NCI-H510A treated with DMSO at 0.1 percent for 48 hours (cell line): Measurements from ENCODE around the gene TBX21.
"Not testable (repeated sequence)": the region's sequence is repeated elsewhere in the genome, so short reads cannot be mapped to it uniquely, and the experiment has no call there.

ENCODE experiments used
- DNase-seq: peaks from one replicate; lab custom pipeline; 2025; lab: John Stamatoyannopoulos, UW

Gene TBX21

DNA sequence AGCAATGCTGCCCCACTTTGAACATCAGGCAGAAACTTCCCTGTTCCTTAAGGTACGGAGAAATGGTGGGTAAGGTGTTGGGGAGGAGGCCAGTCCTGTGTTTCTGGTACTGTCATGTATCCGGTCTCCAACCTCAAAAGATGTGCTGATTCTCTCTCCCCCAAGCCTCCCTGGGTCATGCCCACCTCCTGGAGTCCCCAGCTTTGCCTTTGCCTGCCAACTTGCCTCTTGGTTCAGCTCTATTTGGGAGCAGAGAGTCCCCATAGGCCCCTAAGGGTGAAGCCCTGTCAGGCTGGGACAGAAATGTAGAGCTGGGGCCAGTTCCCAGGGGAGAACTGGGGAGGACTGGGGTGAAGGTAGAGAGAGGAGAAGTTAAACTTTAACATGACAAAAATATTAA lies 1.6 kb upstream of the TBX21 start:
- no peak for DNase-seq

DNA sequence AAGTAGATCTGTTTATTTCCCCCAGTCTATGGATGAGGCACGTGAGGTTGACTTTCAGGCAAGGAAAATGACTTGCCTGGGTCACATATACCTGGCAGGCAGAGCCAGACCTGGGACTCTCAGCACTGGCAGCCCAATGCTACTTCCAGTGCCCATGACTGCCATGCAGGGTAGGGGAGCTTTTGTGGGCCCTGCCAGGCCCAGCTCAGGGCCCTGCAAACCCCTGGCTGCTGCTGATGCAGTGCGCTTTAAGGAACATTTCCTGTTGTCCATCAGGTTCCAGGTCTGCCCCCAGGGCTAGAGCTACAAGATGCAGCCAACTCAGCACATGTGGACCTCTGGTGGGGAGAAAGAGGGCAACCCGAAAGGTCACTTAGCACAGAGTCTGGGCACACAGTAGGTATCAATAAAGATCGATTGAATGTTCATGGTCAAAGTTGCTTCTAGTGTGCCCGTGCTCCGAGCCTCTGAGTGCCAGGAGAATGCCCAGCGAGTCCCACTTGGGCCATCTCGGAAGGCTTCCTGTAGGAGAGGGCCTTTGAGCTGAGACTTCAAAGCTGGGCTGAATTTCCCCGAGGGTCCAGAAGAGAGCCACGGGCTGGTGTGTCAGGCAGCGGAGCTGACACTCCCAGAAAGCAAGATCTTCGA lies 513 bp upstream of the TBX21 start:
- no peak for DNase-seq

DNA sequence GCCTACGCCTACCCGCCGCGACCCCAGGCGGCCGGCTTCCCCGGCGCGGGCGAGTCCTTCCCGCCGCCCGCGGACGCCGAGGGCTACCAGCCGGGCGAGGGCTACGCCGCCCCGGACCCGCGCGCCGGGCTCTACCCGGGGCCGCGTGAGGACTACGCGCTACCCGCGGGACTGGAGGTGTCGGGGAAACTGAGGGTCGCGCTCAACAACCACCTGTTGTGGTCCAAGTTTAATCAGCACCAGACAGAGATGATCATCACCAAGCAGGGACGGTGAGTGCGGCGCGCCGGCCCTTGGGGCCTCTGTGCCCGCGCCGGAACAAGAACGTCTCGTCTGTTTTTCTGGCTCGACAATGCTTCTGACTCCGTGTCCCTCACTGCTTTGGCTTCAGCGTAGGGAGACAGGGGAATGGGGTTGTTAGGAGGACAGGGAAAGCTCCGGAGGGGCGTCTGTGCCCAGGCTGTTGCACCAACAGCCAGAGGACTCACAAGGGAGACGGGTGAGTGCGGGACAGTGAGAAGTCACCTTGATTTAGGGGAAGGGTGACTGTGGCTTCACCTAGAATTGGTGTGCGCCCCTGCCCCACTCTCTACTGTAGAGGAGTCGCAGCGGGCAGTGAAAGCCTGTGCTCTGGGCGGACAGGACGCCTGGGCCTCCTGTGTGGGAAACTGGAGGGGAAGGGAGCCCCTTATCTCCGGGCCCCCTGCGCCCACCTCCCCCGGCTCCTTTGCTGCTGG lies 806 bp downstream of the TBX21 start:
- no peak for DNase-seq

DNA sequence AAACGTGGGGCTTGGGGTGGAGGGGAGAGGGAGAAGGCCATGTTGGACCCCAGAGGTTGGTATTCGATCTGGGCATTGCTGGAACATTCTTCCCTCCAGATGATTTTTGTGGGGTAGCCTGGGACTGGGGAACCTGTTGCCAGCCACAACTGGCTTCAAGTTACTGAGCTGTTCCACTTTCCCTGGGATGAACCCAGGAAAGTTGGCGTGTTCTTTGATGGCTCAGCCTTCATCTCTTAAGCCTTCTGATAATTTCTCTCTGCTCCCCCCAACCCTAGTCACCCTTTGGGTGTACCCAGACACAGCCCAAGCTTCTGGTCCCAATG lies 2.1 kb downstream of the TBX21 start:
- no peak for DNase-seq

DNA sequence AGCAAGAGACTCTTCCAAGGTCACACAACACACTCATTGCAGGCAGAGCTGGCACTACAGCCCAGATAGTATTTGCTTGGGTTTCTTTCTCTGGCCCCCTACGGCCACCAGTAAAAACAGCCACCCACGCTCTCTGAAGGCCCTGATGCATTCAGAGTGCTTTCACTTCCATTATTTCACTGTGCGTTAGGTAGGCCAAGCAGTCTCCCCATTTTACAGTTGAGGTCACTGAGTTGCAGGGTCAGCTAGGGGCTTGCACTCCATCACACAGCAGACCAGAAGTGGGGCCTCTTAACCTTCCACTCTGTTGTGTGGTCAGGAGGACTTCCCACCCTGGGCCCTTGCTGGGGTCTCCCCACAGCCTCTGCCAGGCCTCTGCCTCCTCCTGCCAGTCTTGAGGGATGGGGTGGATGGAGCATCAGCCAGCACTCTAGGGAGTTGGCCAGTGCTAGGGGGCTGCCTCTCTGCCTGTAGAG lies 2.5 kb downstream of the TBX21 start:
- DNase-seq: no peak

DNA sequence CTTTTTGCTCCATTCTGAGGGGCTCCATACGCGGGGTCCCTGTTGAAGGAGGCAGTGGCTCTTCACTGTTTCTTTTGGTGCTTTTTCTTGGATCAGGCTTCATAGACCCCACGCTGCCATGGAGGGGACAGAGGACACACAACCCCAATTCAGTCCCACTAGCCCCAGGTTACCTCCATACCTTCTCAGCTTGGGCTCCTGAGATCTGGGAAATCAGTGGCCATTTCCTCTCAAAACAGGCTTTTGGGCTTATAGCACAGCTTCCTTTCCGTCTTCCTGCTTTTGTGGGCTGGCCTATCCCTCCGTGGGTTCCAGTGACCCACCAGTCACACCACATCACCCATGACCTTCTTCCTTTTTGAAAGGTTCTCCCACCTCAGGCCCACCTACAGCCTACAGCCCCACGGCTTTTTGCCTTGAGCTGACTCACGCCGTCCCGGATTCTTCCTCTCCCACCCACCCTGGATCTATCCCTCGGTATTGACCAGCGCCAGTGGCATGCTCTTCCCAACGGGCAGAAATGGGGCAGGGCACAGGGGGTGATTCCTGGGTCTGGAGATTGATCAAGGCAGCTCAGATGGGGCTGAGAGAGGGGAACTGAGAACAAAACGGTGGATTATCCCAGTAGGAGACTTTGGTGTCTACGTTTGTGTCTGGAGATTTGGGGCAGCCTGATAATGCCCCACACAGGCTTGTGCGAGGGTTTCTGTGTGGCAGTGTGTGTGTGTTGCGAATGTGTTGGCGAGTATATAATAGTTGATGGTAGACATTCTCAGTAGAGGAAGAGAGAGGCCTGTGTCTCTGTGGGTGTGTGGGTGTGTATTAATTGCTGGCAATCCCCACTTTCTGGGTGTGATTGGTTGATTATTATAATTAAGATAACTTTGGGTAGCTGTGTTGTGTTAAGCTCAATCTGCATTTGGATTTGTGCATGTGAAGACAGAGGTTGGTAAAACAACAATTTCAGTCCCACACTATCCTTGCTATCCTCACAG lies 3.8 kb downstream of the TBX21 start:
- no peak for DNase-seq

DNA sequence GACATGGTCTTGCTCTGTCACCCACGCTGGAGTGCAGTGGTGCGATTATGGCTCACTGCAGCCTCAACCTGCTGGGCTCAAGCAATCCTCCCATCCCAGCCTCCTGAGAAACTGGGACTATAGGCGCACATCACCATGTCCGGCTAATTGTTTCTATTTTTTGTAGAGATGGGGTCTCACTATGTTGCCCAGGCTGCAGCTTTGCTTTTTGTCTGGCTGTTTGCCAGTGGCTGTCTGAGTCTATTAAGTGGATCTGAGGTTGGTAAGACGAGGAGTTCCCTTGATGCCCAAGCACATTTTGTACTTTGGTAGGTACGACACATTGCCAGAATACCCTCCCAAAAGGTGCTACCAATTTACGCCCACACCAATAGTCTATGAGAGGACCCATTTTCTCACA lies 5.1 kb downstream of the TBX21 start:
- DNase-seq: no peak

DNA sequence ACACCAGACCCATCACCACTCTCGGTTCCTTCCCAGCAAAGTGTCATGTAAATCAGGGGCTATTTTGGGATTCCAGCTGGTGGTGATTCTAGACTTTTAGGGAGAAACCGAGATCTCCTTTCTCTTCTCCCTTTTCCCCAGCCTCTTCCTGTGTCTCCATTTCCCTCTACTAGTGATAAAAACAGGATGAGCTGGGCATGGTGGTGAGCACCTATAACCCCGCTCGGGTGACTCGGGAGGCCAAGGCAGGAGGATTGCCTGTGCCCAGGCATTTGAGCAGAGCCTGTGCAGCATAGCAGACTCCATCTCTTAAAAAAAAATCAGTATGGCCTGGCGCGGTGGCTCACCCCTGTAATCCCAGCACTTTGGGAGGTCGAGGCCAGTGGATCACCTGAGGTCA lies 6.1 kb downstream of the TBX21 start:
- DNase-seq: no peak

DNA sequence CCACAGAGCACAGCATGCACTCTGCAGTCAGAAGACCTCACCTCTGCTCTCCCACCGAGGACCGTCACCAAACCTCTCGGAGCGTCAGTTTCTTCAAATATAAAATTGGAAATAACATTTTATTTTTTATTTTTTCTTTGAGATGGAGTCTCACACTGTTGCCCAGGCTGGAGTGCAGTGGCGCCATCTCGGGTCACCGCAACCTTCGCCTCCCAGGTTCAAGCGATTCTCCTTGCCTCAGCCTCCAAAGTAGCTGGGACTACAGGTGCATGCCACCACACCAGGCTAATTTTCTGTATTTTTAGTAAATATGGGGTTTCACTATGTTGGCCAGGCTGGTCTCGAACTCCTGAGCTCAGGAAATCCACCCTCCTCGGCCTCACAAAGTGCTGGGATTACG lies 6.9 kb downstream of the TBX21 start:
- not testable (repeated sequence) for DNase-seq

DNA sequence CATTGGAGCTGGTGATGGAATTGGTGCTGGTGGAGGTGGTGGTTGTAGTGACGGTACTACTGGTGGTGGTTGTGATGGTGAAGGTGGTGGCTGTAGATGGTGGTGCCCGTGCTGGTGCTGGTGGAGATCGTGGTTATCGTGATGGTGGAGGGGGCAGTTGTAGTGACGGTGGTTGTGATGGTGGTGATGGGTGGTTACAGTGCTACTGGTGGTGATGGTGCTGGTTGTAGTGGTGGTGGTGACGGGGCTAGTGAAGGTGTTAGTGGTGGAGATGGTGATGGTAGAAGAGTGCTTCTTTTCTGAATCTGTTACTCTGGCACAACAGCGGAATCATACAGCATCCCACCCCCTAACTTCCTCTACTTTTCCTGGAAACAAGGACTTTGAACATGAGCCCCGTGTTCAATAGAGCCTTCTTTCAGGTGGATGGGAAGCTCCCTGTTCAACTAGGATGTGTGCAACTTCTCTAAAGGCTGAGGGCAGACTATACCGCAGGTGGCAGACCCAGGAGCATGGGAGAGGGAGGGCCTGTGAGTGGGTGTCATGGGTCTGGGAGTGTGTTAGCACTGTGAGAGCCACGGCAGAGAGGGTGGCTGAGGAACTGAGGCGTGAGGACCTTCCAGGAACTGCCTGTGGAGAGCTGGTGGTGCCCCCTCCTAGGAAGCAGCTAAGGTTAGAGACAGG lies 8.2 kb downstream of the TBX21 start:
- DNase-seq: no peak

DNA sequence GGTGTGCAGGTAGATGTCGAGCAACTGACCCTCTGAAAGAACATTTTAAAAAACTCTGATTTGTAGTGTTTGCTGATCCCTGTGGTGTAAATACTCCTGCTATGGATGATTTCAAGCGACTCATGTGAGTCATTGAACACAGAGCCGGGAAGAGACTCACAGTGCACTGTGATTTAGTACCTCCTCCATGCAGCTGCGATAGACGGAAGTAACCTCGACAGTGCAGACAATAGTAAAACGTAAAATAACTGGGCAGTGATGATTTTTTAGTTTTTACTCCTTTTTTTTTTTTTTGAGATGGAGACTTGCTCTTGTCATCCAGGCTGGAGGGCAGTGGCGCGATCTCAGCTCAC lies 8.7 kb downstream of the TBX21 start:
- no peak for DNase-seq

DNA sequence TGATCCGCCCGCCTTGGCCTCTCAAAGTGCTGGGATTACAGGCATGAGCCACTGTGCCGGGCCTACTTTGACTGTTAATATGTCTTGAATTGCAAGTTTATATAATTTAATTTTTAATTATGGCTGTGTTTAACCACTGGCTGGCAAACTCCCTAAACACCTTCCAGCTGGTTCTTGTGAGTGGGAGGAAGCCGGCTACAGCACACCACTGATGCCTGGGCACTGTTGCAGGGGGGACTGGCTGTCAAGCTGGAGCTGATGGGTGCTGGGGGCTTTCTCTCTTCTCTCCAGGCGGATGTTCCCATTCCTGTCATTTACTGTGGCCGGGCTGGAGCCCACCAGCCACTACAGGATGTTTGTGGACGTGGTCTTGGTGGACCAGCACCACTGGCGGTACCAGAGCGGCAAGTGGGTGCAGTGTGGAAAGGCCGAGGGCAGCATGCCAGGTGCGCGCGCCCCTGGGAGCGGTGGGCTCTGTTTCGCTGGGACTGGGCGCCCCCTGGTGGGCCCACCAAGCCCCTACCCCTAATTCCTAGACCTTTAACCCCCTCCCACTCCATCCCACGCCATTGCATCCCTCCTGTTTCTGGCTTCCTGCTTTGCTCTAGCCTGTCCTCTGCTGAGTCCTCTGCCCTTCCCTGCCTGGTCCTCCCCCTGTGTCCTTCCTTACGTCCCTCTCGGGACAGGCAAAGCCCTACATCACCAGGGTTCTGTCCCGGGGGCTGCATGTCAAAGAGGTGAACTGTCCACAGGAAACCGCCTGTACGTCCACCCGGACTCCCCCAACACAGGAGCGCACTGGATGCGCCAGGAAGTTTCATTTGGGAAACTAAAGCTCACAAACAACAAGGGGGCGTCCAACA lies 9.5 kb downstream of the TBX21 start:
- no peak for DNase-seq

DNA sequence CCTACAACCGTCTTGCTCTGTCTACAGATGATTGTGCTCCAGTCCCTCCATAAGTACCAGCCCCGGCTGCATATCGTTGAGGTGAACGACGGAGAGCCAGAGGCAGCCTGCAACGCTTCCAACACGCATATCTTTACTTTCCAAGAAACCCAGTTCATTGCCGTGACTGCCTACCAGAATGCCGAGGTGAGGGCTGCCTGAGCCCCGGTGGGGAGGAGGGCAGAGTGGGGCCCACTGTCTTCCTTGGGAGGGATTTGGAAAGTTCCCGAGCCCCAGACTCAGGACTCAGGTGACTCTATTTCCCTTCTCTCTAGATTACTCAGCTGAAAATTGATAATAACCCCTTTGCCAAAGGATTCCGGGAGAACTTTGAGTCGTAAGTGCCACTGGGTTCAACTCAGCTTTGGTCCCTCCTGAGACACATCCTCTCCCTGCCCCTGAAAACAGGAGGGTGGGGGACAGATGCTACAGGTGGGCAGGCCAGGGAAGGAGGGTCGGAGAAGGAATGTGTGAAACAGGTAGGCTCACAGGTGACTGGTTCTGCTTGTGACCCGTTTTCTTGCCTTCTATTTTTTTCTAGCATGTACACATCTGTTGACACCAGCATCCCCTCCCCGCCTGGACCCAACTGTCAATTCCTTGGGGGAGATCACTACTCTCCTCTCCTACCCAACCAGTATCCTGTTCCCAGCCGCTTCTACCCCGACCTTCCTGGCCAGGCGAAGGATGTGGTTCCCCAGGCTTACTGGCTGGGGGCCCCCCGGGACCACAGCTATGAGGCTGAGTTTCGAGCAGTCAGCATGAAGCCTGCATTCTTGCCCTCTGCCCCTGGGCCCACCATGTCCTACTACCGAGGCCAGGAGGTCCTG lies 11.4 kb downstream of the TBX21 start:
- DNase-seq: no peak

DNA sequence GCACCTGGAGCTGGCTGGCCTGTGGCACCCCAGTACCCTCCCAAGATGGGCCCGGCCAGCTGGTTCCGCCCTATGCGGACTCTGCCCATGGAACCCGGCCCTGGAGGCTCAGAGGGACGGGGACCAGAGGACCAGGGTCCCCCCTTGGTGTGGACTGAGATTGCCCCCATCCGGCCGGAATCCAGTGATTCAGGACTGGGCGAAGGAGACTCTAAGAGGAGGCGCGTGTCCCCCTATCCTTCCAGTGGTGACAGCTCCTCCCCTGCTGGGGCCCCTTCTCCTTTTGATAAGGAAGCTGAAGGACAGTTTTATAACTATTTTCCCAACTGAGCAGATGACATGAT lies 12.0 kb downstream of the TBX21 start:
- DNase-seq: no peak

DNA sequence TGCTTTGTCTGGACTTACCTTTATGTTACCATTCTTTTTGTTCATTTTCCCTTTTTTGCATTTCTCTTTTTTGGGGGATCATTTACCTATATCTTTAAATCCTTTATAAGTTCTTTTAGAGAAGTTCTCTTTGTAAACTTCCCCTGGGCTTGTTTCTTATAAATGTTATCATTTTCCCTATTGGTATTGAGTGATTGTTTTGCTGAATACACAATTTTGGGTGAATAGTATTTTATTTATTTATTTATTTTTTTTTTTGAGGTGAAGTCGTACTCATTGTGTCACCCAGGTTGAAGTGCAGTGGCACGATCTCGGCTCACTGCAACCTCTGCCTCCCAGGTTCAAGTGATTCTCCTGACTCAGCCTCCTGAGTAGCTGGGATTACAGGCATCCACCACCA lies 18.4 kb downstream of the TBX21 start:
- no peak for DNase-seq

DNA sequence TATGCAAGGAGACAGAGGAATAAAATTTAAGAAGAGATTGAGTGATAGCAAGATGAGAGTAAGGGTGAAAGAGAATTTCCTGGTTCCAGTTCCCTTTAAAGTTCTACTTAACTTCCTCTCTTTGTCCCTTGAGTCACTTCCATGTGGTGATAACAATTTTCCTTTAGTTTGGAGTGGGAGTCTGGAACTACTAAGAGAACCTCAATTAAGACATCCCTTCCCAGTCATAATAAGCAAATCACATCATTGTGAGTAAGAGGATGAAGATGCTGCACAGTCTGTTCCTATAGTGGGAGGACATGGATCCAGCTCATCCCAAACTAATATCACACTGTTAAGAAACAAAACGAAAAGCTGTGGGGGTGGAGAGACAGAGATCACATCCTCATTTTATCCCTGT lies 24.4 kb downstream of the TBX21 start:
- DNase-seq: no peak

DNA sequence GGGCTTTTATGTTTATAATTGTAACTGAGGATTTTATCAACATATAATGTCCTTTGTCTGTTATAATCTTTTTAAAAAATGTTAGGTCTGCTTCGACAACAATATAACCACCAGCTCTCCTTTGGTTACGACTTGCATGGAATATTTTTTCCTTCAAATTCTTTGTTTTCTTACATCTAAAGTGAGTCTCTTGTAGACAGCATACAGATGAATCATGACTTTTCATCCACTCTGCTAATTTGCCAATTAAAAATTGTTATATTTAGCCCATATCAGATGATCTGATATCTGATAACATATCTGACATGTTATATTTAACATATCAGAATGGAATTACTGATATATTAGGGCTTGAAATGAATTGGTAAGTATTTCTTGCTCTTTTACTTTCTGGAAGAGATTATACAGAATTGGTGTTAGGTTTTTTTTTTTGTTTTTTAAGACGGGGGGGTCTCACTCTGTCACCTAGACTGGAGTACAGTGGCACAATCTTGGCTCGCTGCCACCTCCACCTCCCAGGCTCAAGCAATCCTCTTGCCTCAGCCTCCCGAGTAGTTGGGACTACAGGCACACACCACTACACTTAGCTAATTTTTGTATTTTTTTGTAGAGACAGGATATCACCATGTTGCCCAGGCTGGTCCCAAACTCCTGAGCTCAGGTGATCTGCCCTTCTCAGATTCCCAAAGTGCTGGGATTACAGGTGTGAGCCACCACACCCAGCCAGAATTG lies 27.5 kb downstream of the TBX21 start:
- no peak for DNase-seq

DNA sequence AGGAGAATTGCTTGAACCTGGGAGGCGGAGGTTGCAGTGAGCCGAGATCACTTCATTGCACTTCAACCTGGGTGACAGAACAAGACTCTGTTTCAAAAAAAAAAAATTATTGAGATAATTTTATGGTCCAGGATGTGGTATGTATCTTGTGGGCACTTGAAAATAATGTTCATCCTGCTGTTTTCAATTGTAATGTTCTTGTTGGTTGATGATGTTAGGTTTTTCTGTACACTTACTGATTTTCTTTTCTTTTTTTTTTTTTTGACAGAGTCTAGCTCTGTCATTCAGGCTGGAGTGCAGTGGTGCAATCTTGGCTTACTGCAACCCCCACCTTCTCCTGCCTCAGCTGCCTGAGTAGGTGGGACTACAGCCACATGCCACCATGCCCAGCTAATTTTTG lies 29.7 kb downstream of the TBX21 start:
- no peak for DNase-seq

DNA sequence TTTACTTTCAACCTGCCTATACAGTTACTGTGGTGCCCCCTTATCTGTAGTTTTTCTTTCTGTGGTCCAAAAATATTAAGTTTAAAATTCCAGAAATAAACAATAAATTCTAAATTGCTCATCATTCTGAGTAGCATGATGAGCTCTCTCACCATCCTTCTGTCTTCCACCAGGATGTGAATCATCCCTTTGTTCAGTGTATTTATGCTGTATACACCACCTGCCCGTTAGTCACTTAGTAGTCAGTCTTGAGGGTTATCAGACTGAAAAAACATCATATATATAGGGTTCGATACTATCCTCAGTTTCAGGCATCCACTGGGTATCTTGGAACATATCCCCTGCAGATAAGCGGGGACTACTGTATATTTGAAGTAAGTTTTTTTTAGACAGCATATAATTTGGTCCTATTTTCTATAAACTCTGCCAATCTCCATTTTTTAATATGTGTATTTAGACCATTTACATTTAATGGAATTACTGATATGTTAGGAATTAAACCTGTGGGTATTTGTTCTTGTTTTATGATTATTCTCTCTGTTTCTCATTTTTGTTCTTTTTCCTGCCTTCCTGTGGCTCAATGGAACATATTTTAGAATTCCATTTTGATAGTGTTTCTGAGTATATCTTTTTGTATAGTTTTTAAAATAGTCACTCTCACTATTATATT lies 31.0 kb downstream of the TBX21 start:
- no peak for DNase-seq
